ENCODE measurements around the gene CLDN9.

DNA sequence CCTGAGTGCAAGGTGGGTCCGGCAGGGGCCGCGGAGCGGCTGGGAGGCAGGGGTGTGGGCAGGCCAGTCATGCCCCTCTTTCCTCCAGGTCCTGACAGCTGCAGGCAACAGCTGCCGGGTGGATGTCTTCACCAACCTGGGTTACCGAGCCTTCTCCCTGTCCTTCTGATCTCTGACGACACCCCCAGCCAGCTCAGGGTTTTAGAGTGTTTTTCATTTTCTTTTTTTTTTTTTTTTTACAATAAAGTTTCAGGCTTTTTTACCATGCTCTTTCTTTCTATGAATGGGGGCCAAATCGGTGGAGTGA, 14.7 kb downstream of the CLDN9 start:
- TF ChIP-seq CTCF (IDR thresholded peaks at IDR 0.05) (no peak), POLR2A (IDR thresholded peaks at IDR 0.05) (no peak), POLR2AphosphoS5 (IDR thresholded peaks at IDR 0.05) (no peak)
